ENCODE results near the gene PLEKHB1. TPM values are rescaled to one million over a fixed set of nuclear protein-coding genes. Genes with fewer than 3 reads are reported as not detected.

PLEKHB1 gene
- total RNA-seq, 4 donors from 2014 or later: 7.2 to 23.5 (median 9.6) TPM

DNA sequence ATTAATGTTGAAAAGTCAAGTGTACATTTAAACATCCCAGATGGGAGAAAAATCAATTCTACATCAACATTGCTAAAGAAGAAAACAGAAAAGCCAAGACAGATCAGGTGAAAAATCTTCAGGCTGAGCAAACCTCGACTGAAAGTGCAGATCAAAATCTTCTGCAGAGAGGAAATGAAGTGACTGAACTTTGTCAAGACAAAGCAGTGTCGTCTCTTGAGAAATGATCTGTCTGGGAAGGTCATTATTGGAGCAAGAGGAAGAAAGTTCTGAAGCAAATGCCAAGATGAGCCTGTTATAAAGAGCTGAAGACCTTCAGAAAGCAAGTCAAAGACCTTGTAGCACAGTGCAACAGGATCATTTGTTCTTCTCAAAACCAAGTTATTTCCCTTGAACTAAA lies 5.8 kb upstream of the PLEKHB1 start:
- in situ Hi-C loops (cut with MboI; ENCODE audit: low pct_ligation_motif_present in 1 of 4, low pct_unique_long_range_greater_than_20kb in 1 of 4, low sequenced_read_pairs in 3 of 4): no loop called here
- Histone ChIP-seq H3K4me1 (no peaks in the 10 kb centered on the region), H3K36me3 (no peaks in the 10 kb centered on the region), H3K9me3 (no peaks in the 10 kb centered on the region), H3K4me3 (no peak overlapping the region), H3K27me3 (no peaks in the 10 kb centered on the region), H3K27ac (no peak overlapping the region)
- intact Hi-C loops (cut with DNase I; ENCODE audit: low total_unique reads): no loop called here
- TF ChIP-seq POLR2A (IDR thresholded peaks at IDR 0.05): no peak
- no peak for TF ChIP-seq POLR2AphosphoS5 (IDR thresholded peaks at IDR 0.05)
- no peak for TF ChIP-seq EP300 (IDR thresholded peaks at IDR 0.05; ENCODE audit: low read depth)
- TF ChIP-seq, protein P1, sequence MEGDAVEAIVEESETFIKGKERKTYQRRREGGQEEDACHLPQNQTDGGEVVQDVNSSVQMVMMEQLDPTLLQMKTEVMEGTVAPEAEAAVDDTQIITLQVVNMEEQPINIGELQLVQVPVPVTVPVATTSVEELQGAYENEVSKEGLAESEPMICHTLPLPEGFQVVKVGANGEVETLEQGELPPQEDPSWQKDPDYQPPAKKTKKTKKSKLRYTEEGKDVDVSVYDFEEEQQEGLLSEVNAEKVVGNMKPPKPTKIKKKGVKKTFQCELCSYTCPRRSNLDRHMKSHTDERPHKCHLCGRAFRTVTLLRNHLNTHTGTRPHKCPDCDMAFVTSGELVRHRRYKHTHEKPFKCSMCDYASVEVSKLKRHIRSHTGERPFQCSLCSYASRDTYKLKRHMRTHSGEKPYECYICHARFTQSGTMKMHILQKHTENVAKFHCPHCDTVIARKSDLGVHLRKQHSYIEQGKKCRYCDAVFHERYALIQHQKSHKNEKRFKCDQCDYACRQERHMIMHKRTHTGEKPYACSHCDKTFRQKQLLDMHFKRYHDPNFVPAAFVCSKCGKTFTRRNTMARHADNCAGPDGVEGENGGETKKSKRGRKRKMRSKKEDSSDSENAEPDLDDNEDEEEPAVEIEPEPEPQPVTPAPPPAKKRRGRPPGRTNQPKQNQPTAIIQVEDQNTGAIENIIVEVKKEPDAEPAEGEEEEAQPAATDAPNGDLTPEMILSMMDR (IDR thresholded peaks at IDR 0.05): no peak
- no peak for DNase-seq
- 48 to 66% methylated on average over 2 of the region's 2 CpGs for WGBS, 2 donors (ENCODE audit: low coverage in 1 of 2)

DNA sequence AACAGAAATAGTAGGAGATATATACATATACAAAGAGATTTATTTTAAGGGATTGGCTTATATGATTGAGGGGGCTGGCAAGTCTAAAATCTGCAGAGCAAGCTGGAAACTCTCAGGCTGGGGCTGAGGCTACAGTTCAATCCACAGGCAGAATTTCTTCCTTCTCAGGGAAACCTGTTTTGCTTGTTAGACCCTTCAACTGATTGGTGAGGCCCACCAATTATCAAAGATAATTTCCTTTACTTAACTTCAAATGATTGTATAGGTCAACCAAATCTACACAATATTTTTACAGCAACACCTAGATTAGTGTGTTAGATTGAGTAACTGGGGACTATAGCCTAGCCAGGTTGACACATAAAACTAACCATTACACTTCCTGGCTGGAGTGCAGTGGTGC lies 4.7 kb upstream of the PLEKHB1 start:
- Histone ChIP-seq H3K4me3 (no peak overlapping the region), H3K36me3 (no peaks in the 10 kb centered on the region), H3K27ac (no peak overlapping the region), H3K4me1 (no peaks in the 10 kb centered on the region), H3K9me3 (no peaks in the 10 kb centered on the region), H3K27me3 (no peaks in the 10 kb centered on the region)
- DNase-seq: no peak
- intact Hi-C loops (cut with DNase I; ENCODE audit: low total_unique reads): no loop called here
- in situ Hi-C loops (cut with MboI; ENCODE audit: low pct_ligation_motif_present in 1 of 4, low pct_unique_long_range_greater_than_20kb in 1 of 4, low sequenced_read_pairs in 3 of 4): no loop called here
- TF ChIP-seq POLR2A (IDR thresholded peaks at IDR 0.05): no peak
- TF ChIP-seq POLR2AphosphoS5 (IDR thresholded peaks at IDR 0.05): no peak
- TF ChIP-seq, protein P1 (IDR thresholded peaks at IDR 0.05): no peak
- no peak for TF ChIP-seq EP300 (IDR thresholded peaks at IDR 0.05; ENCODE audit: low read depth)

DNA sequence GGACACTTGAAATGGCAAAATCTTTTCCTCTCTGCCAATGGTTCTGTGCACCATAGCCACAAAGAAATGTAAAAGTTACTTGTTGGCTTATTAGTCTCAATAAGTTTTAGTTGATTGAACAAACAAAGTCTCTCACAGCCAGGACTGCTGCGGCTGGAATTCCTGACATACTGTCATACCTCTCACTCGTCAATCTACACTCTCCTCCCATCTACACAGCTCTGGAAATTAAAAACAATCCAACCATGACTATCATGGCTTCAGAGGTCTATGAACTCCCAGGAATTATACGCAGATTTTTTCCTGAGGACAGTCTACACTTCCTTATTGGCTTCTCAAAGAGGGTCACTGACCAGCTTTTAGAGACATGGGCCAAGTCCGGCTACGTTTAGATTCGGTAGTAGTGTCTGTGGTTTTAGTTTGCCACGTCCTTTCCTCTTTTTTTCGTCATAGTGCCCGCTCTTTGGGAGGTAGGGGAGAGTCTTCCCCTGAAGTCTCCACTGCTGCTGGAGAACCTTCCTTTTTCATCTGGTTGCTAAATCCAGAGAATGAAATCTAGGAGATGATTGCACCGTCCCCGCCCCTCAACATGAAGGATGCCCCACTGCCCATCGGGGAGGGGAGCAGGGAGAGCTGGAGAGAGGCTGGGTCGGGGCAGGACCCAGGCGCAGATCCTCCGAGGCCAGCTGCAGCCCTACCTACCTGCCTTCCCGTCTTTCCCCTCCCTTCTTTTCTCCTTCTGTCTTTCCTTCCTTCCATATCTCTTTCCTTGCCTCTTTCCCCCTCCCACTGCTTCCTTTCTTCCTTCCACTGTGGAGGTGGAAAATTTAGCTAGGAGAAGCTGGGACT lies 1.0 kb upstream of the PLEKHB1 start:
- no peak for TF ChIP-seq POLR2A (IDR thresholded peaks at IDR 0.05)
- no peak for TF ChIP-seq POLR2AphosphoS5 (IDR thresholded peaks at IDR 0.05)
- no peak for TF ChIP-seq EP300 (IDR thresholded peaks at IDR 0.05; ENCODE audit: low read depth)
- TF ChIP-seq, protein P1 (IDR thresholded peaks at IDR 0.05): no peak
- intact Hi-C loops (cut with DNase I; ENCODE audit: low total_unique reads) (no loop called here), in situ Hi-C loops (cut with MboI; ENCODE audit: low pct_ligation_motif_present in 1 of 4, low pct_unique_long_range_greater_than_20kb in 1 of 4, low sequenced_read_pairs in 3 of 4) (no loop called here)
- no peak for DNase-seq
- H3K9me3 ChIP-seq: no peaks in the 10 kb centered on the region
- no peaks in the 10 kb centered on the region for H3K36me3 ChIP-seq
- H3K4me1 ChIP-seq: peaks cover 0 to 5% (median 2%) of the 10 kb centered on the region in 4 donors
- no peak overlapping the region for H3K4me3 ChIP-seq
- no peaks in the 10 kb centered on the region for H3K27me3 ChIP-seq
- H3K27ac ChIP-seq: no peak overlapping the region
- 60 to 63% methylated on average over 5 to 16 of the region's 16 CpGs for WGBS, 2 donors (ENCODE audit: low coverage in 1 of 2)

DNA sequence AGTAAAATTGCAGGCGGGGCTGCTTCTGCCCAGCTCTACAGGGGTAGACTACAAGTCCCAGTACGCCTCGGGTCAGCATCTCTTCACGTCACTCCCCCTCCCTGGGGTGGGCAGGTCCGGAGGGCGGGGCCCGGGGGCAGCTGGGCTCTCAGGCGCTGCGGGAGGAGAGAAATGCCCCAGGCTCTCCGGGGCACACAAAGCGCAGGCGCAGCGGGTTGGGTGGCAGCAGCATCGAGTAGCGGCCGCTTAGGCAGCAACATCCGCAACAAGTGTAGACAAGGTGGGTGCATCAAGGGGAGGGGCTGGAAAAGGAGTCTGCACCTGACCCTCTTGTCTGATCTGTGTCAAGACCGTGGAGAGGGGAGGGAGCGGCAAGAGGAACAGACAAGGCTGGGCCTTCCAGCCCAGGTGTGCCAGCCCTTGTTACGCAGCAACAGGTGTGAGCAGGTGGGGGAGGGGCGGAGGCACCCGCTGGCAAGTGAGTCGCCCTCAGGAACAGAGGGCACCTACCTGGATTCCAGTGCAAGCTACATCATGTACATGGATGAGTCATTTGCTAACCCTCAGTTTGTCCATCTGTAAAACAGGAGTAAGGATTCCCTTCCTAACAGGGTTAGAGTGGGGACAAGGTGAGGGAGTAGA lies 1.2 kb downstream of the PLEKHB1 start:
- 8 to 16% methylated on average over 4 to 23 of the region's 23 CpGs for WGBS, 2 donors (ENCODE audit: low coverage in 1 of 2)
- DNase-seq: peak; percentile 94
- intact Hi-C loops (cut with DNase I; ENCODE audit: low total_unique reads) (no loop called here), in situ Hi-C loops (cut with MboI; ENCODE audit: low pct_ligation_motif_present in 1 of 4, low pct_unique_long_range_greater_than_20kb in 1 of 4, low sequenced_read_pairs in 3 of 4) (no loop called here)
- H3K36me3 ChIP-seq: no peaks in the 10 kb centered on the region
- H3K27me3 ChIP-seq: no peaks in the 10 kb centered on the region
- peaks cover 0 to 5% (median 2%) of the 10 kb centered on the region in 4 donors for H3K4me1 ChIP-seq
- peak overlapping the region in 2 of 4 donors; percentile 46 to 54 for H3K27ac ChIP-seq
- no peaks in the 10 kb centered on the region for H3K9me3 ChIP-seq
- TF ChIP-seq POLR2AphosphoS5 (IDR thresholded peaks at IDR 0.05): peak in 1 of 3 donors; percentile 50
- TF ChIP-seq EP300 (IDR thresholded peaks at IDR 0.05; ENCODE audit: low read depth): no peak
- H3K4me3 ChIP-seq: peak overlapping the region in 3 of 4 donors; percentile 5 to 36 (median 29)

All from transverse colon (tissue), 4 donors.